Embryonic facial prominence (tissue), 1 donor: ENCODE data around the gene PCDHA5.

Experiments used
- DNase-seq: peaks from one replicate; pipeline ENCODE4 v3.0.0-alpha.2; 2016; ENCODE audit errors: extremely low spot score

PCDHA5 gene

DNA sequence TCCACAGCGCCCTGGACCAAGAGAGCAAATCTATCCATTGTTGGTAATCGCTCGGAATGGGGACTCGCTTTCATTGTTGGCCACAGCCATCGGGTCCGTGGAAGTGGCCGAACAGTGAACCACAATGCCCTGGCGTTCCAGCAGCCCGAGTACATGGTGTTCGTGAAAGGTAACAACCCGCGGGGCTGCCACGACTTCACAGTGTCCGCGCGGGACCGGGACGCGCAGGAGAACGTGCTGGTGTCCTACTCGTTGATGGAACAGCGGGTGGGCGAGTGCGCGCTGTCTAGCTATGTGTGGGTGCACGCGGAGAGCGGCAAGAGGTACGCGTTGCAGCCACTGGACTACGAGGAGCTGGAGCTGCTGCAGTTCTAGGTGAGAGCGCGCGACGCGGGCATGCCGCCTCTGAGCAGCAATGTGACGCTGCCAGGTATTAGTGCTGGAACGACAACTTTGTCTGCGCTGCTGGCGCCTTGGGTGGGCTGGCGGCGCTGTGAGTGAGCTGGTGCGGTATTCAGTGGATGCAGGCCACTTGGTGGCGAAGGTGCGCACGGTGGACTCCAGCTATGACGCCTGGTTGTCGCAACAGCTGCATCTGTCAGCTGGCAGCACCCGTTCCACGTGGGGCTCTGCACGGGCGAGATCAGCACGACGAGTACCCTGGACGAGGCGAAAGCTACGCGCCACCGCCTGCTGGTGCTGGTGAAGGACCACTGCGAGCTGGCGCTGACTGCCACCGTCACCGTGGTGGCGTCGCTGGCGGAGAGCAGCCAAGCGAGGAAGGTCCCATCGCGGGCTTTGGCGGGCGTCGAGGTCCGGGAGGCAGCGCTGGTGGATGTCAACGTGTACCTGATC lies 41.3 kb downstream of the PCDHA5 start:
- no peak for DNase-seq

DNA sequence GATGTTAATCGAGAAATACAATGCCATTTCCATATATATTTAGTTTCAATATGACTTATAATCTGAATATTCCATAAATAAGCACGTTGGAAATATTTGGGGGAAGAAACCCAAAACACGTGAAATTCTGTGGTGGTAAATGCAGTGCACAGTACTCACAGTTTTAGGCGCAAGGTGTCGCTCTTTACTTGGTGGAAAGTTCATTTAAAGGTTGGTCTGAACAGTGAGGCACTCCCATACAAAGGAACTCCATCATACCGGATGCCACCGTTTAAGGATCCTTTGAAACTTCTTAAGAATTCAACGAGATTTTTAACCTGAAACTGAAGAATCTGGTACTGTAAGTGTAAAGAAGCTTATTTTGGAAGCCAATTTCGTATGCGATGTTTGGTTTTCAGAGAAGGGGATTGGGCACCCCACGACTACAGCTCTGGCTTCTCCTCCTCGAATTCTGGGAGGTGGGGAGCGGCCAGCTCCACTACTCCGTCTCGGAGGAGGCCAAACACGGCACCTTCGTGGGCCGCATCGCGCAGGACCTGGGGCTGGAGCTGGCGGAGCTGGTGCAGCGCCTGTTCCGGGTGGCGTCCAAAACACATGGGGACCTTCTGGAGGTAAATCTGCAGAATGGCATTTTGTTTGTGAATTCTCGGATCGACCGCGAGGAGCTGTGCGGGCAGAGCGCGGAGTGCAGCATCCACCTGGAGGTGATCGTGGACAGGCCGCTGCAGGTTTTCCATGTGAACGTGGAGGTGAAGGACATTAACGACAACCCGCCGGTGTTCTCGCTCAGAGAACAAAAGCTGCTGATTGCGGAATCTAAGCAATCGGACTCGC lies 47.5 kb downstream of the PCDHA5 start, which contains the start of gene PCDHA11:
Gene PCDHA11, plus strand, starts transcription at position 237 of the 834 bp plus-strand sequence. Its CDS starts 147 bp downstream, at position 384.
- no peak for DNase-seq

DNA sequence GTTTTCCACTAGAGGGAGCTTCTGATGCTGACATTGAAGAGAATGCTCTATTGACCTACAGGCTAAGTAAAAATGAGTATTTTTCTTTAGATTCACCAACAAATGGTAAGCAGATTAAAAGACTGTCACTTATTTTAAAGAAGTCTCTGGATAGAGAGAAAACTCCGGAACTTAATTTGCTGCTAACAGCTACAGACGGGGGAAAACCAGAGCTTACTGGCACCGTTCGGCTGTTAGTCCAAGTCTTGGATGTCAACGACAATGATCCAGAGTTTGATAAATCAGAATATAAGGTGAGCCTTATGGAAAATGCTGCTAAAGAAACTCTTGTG lies 48.1 kb downstream of the PCDHA5 start:
- no peak for DNase-seq

DNA sequence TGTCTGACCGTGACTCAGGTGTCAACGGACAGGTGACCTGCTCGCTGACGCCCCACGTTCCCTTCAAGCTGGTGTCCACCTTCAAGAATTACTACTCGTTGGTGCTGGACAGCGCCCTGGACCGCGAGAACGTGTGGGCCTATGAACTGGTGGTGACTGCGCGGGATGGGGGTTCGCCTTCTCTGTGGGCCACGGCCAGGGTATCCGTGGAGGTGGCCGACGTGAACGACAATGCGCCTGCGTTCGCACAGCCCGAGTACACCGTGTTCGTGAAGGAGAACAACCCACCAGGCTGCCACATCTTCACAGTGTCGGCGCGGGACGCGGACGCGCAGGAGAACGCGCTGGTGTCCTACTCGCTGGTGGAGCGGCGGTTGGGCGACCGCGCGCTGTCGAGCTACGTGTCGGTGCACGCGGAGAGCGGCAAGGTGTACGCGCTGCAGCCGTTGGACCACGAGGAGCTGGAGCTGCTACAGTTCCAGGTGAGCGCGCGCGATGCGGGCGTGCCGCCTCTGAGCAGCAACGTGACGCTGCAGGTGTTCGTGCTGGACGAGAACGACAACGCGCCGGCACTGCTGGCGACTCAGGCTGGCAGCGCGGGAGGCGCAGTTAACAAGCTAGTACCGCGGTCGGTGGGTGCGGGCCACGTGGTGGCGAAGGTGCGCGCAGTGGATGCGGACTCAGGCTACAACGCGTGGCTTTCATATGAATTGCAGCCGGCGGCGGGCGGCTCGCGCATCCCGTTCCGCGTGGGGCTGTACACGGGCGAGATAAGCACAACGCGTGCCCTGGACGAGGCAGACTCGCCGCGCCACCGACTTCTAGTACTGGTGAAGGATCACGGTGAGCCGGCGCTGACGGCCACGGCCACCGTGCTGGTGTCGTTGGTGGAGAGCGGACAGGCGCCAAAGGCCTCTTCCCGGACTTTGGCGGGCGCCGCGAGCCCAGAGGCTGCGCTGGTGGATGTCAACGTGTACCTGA lies 49.1 kb downstream of the PCDHA5 start:
- no peak for DNase-seq
